ENCODE data around the gene CFAP77.

CFAP77 gene

GRCh38 chr9:132519033-132519432 lies 109.0 kb downstream of the CFAP77 start:
- peaks cover 65% of the 10 kb centered on the region for H3K27me3 ChIP-seq (ENCODE audit: insufficient read depth, low read depth)
- no peak overlapping the region for H3K4me3 ChIP-seq (IDR thresholded peaks at IDR 0.05; ENCODE audit: insufficient read depth, low read depth, low read length)
- no peaks in the 10 kb centered on the region for H3K4me1 ChIP-seq (ENCODE audit: low read depth, poor library complexity, severe bottlenecking)
- no peaks in the 10 kb centered on the region for H3K36me3 ChIP-seq (ENCODE audit: insufficient read depth)
- no peaks in the 10 kb centered on the region for H3K79me2 ChIP-seq (ENCODE audit: insufficient read depth, low read depth)
- H3K27ac ChIP-seq, result no peak overlapping the region
- no peak for TF ChIP-seq CTCF (conservative IDR thresholded peaks at IDR 0.05; ENCODE audit: low read depth, low read length)
- no peak overlapping the region for H3K4me2 ChIP-seq
- no peaks in the 10 kb centered on the region for H4K20me1 ChIP-seq (ENCODE audit: insufficient read depth)
- no peak overlapping the region for H3K9ac ChIP-seq
- H2AFZ ChIP-seq (ENCODE audit: low read depth), result no peak overlapping the region

DNA sequence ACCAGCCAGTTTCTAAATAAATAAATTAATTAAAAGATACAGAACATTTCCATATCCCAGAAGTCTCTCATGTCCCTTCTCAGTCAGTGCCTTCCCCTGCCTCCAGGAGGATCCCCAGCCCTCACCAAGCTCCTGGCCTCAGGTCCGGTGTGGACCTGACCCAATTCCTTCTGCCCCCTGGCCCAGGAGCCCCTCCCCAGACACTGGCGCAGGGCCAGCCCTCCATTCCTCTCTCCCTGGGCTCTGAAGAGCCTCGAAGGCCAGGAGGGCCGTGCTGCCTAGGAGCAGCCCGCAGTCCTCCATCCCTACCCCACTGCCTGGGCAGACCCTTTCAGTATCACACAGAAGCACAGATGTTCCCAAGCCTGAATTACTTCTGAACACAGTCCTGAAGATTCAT lies 110.6 kb downstream of the CFAP77 start:
- Histone ChIP-seq H3K27ac (no peak overlapping the region), H3K4me2 (no peak overlapping the region), H2AFZ (ENCODE audit: low read depth) (no peak overlapping the region), H3K4me3 (IDR thresholded peaks at IDR 0.05; ENCODE audit: insufficient read depth, low read depth, low read length) (no peak overlapping the region), H4K20me1 (ENCODE audit: insufficient read depth) (no peaks in the 10 kb centered on the region), H3K9ac (no peak overlapping the region), H3K36me3 (ENCODE audit: insufficient read depth) (no peaks in the 10 kb centered on the region), H3K27me3 (ENCODE audit: insufficient read depth, low read depth) (peaks cover 57% of the 10 kb centered on the region), H3K79me2 (ENCODE audit: insufficient read depth, low read depth) (no peaks in the 10 kb centered on the region), H3K4me1 (ENCODE audit: low read depth, poor library complexity, severe bottlenecking) (no peaks in the 10 kb centered on the region)
- no peak for TF ChIP-seq CTCF (conservative IDR thresholded peaks at IDR 0.05; ENCODE audit: low read depth, low read length)

GRCh38 chr9:132525308-132526023 lies 115.5 kb downstream of the CFAP77 start:
- Histone ChIP-seq H4K20me1 (ENCODE audit: insufficient read depth) (no peaks in the 10 kb centered on the region), H3K27ac (no peak overlapping the region), H3K4me2 (no peak overlapping the region), H2AFZ (ENCODE audit: low read depth) (no peak overlapping the region), H3K9ac (no peak overlapping the region), H3K79me2 (ENCODE audit: insufficient read depth, low read depth) (no peaks in the 10 kb centered on the region), H3K27me3 (ENCODE audit: insufficient read depth, low read depth) (peaks cover 29% of the 10 kb centered on the region), H3K4me3 (IDR thresholded peaks at IDR 0.05; ENCODE audit: insufficient read depth, low read depth, low read length) (no peak overlapping the region), H3K36me3 (ENCODE audit: insufficient read depth) (no peaks in the 10 kb centered on the region), H3K4me1 (ENCODE audit: low read depth, poor library complexity, severe bottlenecking) (no peaks in the 10 kb centered on the region)
- TF ChIP-seq CTCF (conservative IDR thresholded peaks at IDR 0.05; ENCODE audit: low read depth, low read length), result no peak

GRCh38 chr9:132531195-132531594 lies 121.2 kb downstream of the CFAP77 start:
- no peaks in the 10 kb centered on the region for H3K4me1 ChIP-seq (ENCODE audit: low read depth, poor library complexity, severe bottlenecking)
- H3K4me2 ChIP-seq, result no peak overlapping the region
- no peak overlapping the region for H2AFZ ChIP-seq (ENCODE audit: low read depth)
- no peak for TF ChIP-seq CTCF (conservative IDR thresholded peaks at IDR 0.05; ENCODE audit: low read depth, low read length)
- no peak overlapping the region for H3K9ac ChIP-seq
- H4K20me1 ChIP-seq (ENCODE audit: insufficient read depth), result no peaks in the 10 kb centered on the region
- peaks cover 11% of the 10 kb centered on the region; the same call in 1 of the 2 replicates for H3K27me3 ChIP-seq (ENCODE audit: insufficient read depth, low read depth)
- H3K27ac ChIP-seq, result no peak overlapping the region
- H3K79me2 ChIP-seq (ENCODE audit: insufficient read depth, low read depth), result no peaks in the 10 kb centered on the region
- no peaks in the 10 kb centered on the region for H3K36me3 ChIP-seq (ENCODE audit: insufficient read depth)
- H3K4me3 ChIP-seq (IDR thresholded peaks at IDR 0.05; ENCODE audit: insufficient read depth, low read depth, low read length), result no peak overlapping the region

Measured in KMS-11 (cell line).